CD4-positive, alpha-beta T cell treated with Interferon gamma for 1 hour (primary cell): ENCODE measurements around the gene CPOX.

Experiments used
- DNase-seq: peaks from one replicate; pipeline ENCODE4 v3.0.0-alpha.2; 2020

The CPOX gene

DNA sequence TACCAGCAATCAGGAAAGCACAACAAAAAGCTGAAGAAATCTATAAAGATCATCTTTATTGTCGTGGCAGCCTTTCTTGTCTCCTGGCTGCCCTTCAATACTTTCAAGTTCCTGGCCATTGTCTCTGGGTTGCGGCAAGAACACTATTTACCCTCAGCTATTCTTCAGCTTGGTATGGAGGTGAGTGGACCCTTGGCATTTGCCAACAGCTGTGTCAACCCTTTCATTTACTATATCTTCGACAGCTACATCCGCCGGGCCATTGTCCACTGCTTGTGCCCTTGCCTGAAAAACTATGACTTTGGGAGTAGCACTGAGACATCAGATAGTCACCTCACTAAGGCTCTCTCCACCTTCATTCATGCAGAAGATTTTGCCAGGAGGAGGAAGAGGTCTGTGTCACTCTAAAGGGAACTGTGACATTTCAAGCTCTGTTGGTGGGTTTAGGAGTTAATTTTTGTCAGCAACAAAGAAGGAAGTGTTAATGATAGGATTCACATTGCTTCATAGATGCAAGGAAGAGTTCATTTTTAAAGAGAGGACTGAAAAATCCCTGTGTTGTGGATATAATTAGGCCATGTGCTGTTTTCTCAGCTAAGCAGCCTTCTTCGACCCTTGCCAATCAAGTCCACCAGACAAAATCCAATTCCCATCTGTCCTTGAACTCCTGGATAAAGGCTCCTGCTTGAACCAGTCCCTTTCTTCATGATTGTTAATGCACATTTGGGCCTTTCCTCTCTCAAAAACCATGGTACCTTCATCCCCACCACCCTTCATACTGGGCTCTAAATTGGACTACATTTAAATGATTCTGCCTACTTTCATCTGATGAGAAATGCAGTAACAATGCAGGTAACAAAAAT is 60.5 kb downstream of the CPOX start:
- DNase-seq = no peak

DNA sequence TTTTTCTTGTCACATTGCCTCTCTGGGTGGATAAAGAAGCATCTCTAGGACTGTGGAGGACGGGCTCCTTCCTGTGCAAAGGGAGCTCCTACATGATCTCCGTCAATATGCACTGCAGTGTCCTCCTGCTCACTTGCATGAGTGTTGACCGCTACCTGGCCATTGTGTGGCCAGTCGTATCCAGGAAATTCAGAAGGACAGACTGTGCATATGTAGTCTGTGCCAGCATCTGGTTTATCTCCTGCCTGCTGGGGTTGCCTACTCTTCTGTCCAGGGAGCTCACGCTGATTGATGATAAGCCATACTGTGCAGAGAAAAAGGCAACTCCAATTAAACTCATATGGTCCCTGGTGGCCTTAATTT is 61.2 kb downstream of the CPOX start:
- no peak for DNase-seq

- no peak for DNase-seq
These were observed 61.7 kb downstream of the CPOX start, which contains the start of gene GPR15 for GRCh38 chr3:98531622-98532274. Gene GPR15 (plus strand): TSS chr3:98531978. CDS start chr3:98532034, 56 bp downstream.

DNA sequence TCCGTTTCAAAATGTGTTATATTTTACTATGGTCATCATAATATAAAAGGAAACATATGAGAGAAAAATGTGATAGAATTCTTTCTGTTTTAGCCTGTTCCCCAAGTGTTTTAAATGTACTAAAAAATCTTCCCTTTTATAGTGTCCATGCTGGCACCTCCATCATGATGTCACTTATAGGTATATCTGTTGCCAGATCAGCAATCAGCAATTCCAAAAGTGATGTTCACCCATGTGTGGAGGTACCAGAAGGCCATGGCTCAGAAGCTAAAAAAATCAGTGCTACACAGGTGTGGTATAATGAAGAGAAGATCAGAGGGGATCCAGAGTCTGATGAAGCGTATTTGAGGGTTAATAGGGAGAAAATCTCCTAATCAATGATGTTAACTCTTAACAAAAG is 62.7 kb downstream of the CPOX start:
- no peak for DNase-seq

DNA sequence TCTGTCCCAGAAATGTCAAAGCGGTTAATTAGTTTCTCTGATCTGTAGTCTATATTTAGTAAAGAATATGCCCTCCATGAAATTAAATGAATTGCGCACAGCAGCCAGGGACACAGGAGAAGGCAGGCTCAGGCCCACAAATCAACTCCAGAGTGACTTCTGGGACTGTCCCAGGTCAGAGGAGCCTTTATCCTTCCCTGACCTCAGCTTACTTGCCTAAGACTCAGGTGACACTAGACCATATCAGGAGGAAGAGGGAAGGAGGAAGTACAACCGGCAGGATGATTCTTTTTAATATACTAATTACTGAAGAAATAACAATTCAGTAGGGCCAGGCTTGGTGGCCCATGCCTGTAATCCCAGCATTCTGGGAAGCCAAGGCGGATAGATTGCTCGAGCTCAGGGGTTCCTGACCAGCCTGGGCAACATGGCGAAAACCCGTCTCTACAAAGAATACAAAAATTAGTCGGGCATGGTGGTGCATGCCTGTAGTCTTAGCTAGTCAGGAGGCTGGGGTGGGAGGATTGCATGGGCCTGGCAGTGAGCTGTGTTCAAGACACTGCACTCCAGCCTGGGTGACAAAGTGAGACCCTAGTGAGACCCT is 63.5 kb downstream of the CPOX start:
- DNase-seq = no peak
